H1 (cell line): ENCODE results near the gene MRGPRE. TPM values are rescaled to one million over a fixed set of nuclear protein-coding genes. Genes with fewer than 3 reads are reported as not detected.

Source experiments
- CTCF ChIA-PET: fragments of 300-600 bp; sonication (Branson Sonifier 250); formaldehyde crosslinking; loops from one replicate; lab custom pipeline; 2021; ENCODE audit not compliant: partially characterized antibody; lab: Charles Lee
- POLR2A ChIA-PET: fragments of 300-600 bp; sonication (Branson Sonifier 250); formaldehyde crosslinking; loops from one replicate; lab custom pipeline; 2021; ENCODE audit warnings: inconsistent platforms; ENCODE audit not compliant: partially characterized antibody; lab: Charles Lee
- DNase-seq, 2 experiments: peaks; one replicate each; pipeline versions ENCODE4 v3.0.0 to v3.0.0-alpha.2; 2010 to 2022; ENCODE audit warnings: low spot score in 2 of 2, low read depth in 1 of 2, mixed read lengths in 1 of 2
- FAIRE-seq: peaks from 2 replicates; lab custom pipeline; 2011; peaks lifted over from hg19 to GRCh38; lab: Jason Lieb, UNC
- H2AFZ ChIP-seq: 2 replicates; pipeline ENCODE4 v1.8.1; 2012; ENCODE audit warnings: low read length, inconsistent platforms
- H2AK5ac ChIP-seq: 2 replicates; pipeline ENCODE4 v1.6.1; 2013; ENCODE audit warnings: low read depth, low read length
- H2BK120ac ChIP-seq: replicated peaks from 2 replicates; pipeline ENCODE3; 2013; ENCODE audit warnings: low read depth, low read length, inconsistent platforms
- H2BK12ac ChIP-seq: 2 replicates; pipeline ENCODE4 v1.6.1; 2013; ENCODE audit warnings: low read depth, low read length
- H2BK15ac ChIP-seq: 2 replicates; pipeline ENCODE4 v1.6.1; 2013; ENCODE audit warnings: low read length
- H2BK20ac ChIP-seq: 2 replicates; pipeline ENCODE4 v1.6.1; 2013; ENCODE audit warnings: low read length
- H2BK5ac ChIP-seq: 2 replicates; pipeline ENCODE4 v1.6.1; 2013; ENCODE audit warnings: low read depth, low read length
- H3K14ac ChIP-seq: 2 replicates; pipeline ENCODE4 v1.6.1; 2013; ENCODE audit warnings: inconsistent platforms; ENCODE audit not compliant: insufficient read length
- H3K18ac ChIP-seq: 2 replicates; pipeline ENCODE4 v1.6.1; 2013; ENCODE audit warnings: low read length; ENCODE audit errors: extremely low read depth
- H3K23ac ChIP-seq: 2 replicates; pipeline ENCODE4 v1.6.1; 2013; ENCODE audit warnings: inconsistent platforms; ENCODE audit not compliant: insufficient read length
- H3K23me2 ChIP-seq: 2 replicates; pipeline ENCODE4 v1.6.1; 2013; ENCODE audit warnings: low read depth, low read length
- H3K27ac ChIP-seq: 2 replicates; pipeline ENCODE4 v1.6.1; 2011; ENCODE audit warnings: low read depth, low read length, inconsistent platforms
- H3K27me3 ChIP-seq, 4 experiments: replicated peaks in 1 of 4; 1 replicate in 1 of 4; 2 replicates in 3 of 4; pipeline versions ENCODE4 v1.6.1 to v1.8.1; 2011 to 2013; ENCODE audit warnings: low read length in 3 of 4, mild to moderate bottlenecking in 3 of 4, inconsistent platforms in 2 of 4, mixed read lengths in 2 of 4, moderate library complexity in 1 of 4; ENCODE audit not compliant: control insufficient read depth in 3 of 4, insufficient read depth in 3 of 4; ENCODE audit errors: extremely low read depth in 1 of 4
- H3K36me3 ChIP-seq, 4 experiments: 2 replicates each; pipeline versions ENCODE4 v1.6.1 to v1.8.1; 2011 to 2013; ENCODE audit warnings: mild to moderate bottlenecking in 4 of 4, low read length in 3 of 4, moderate library complexity in 2 of 4, control low read depth in 1 of 4, inconsistent platforms in 1 of 4; ENCODE audit not compliant: insufficient read depth in 4 of 4, control insufficient read depth in 2 of 4
- H3K4ac ChIP-seq: replicated peaks from 2 replicates; pipeline ENCODE3; 2013; ENCODE audit warnings: low read length, low read depth, mixed read lengths, inconsistent platforms; ENCODE audit not compliant: insufficient read length
- H3K4me1 ChIP-seq, 4 experiments: replicated peaks in 1 of 4; 1 replicate in 1 of 4; 2 replicates in 3 of 4; pipeline versions ENCODE4 v1.6.1 to v1.8.1; 2011 to 2013; ENCODE audit warnings: low read length in 3 of 4, inconsistent platforms in 2 of 4, mixed read lengths in 1 of 4; ENCODE audit not compliant: insufficient read depth in 4 of 4, control insufficient read depth in 3 of 4
- H3K4me2 ChIP-seq, 2 experiments: 2 replicates each; pipeline versions ENCODE4 v1.6.1 to v1.8.1; 2011 to 2013; ENCODE audit warnings: low read depth in 2 of 2, low read length in 2 of 2, control low read depth in 1 of 2, inconsistent platforms in 1 of 2, mild to moderate bottlenecking in 1 of 2; ENCODE audit not compliant: insufficient read depth in 1 of 2
- H3K4me3 ChIP-seq, 4 experiments: fragments of 200-600, 300-600 bp in 1 of 4; sonication (generic), shearing (Covaris generic), sonication (Bioruptor Twin) in 1 of 4; 2 replicates each; pipeline versions ENCODE4 v1.5.1 to v1.8.1; 2011 to 2016; ENCODE audit warnings: low read length in 4 of 4, low read depth in 3 of 4, control low read depth in 2 of 4, inconsistent platforms in 2 of 4, mild to moderate bottlenecking in 2 of 4, mixed read lengths in 1 of 4, moderate library complexity in 1 of 4; ENCODE audit not compliant: insufficient read depth in 2 of 4; ENCODE audit errors: extremely low read depth in 1 of 4
- H3K56ac ChIP-seq: replicated peaks from 2 replicates; pipeline ENCODE3; 2013; ENCODE audit warnings: low read depth, mild to moderate bottlenecking, mixed read lengths, low read length, inconsistent platforms; ENCODE audit not compliant: insufficient read length
- H3K79me1 ChIP-seq: 2 replicates; pipeline ENCODE4 v1.6.1; 2013; ENCODE audit warnings: low read depth, low read length, control low read depth
- H3K79me2 ChIP-seq, 2 experiments: 2 replicates each; pipeline versions ENCODE4 v1.6.1 to v1.8.1; 2012 to 2013; ENCODE audit warnings: low read length in 2 of 2, mild to moderate bottlenecking in 2 of 2, inconsistent platforms in 1 of 2; ENCODE audit not compliant: insufficient read depth in 2 of 2, control insufficient read depth in 1 of 2
- H3K9ac ChIP-seq, 4 experiments: replicated peaks in 1 of 4; 1 replicate in 1 of 4; 2 replicates in 3 of 4; pipeline versions ENCODE4 v1.6.1 to v1.8.1; 2011 to 2013; ENCODE audit warnings: low read depth in 3 of 4, low read length in 3 of 4, control low read depth in 2 of 4, mild to moderate bottlenecking in 2 of 4, moderate library complexity in 2 of 4, inconsistent platforms in 1 of 4; ENCODE audit errors: extremely low read depth in 1 of 4
- H3K9me3 ChIP-seq, 2 experiments: 2 replicates each; pipeline versions ENCODE4 v1.6.1 to v1.8.1; 2012 to 2013; ENCODE audit warnings: mild to moderate bottlenecking in 2 of 2, moderate library complexity in 2 of 2, control low read depth in 1 of 2, inconsistent platforms in 1 of 2, low read depth in 1 of 2, low read length in 1 of 2, mixed read lengths in 1 of 2; ENCODE audit not compliant: insufficient read depth in 2 of 2
- H4K20me1 ChIP-seq, 2 experiments: replicated peaks in 1 of 2; 2 replicates each; pipeline versions ENCODE3 to v1.8.1; 2011 to 2013; ENCODE audit warnings: inconsistent platforms in 2 of 2, low read length in 2 of 2, mild to moderate bottlenecking in 1 of 2; ENCODE audit not compliant: insufficient read depth in 2 of 2, control insufficient read depth in 1 of 2
- H4K5ac ChIP-seq: 2 replicates; pipeline ENCODE4 v1.6.1; 2013; ENCODE audit warnings: low read length, low read depth, mixed read lengths, inconsistent platforms; ENCODE audit not compliant: insufficient read length
- H4K8ac ChIP-seq: 2 replicates; pipeline ENCODE4 v1.8.0; 2013; ENCODE audit warnings: mild to moderate bottlenecking, moderate library complexity, low read length, inconsistent platforms; ENCODE audit not compliant: insufficient read depth; ENCODE audit errors: extremely low read depth
- H4K91ac ChIP-seq: replicated peaks from 2 replicates; pipeline ENCODE3; 2013; ENCODE audit warnings: low read length, mixed read lengths, inconsistent platforms; ENCODE audit not compliant: insufficient read length
- ATF2 ChIP-seq: IDR thresholded peaks from 2 replicates; pipeline ENCODE4 v1.6.1; 2012; ENCODE audit warnings: low read length, inconsistent platforms
- BCL11A ChIP-seq, 2 experiments: IDR thresholded peaks; one replicate each; pipeline ENCODE4 v1.6.1; 2011; ENCODE audit warnings: low read depth in 2 of 2, low read length in 2 of 2, mild to moderate bottlenecking in 2 of 2
- EGR1 ChIP-seq: IDR thresholded peaks from 2 replicates; pipeline ENCODE4 v1.6.1; 2011; ENCODE audit warnings: low read depth, low read length, borderline replicate concordance
- GABPA ChIP-seq: IDR thresholded peaks from 2 replicates; pipeline ENCODE4 v1.6.1; 2011; ENCODE audit warnings: mild to moderate bottlenecking, low read length, moderate library complexity, borderline replicate concordance; ENCODE audit not compliant: insufficient read depth
- HDAC6 ChIP-seq: IDR thresholded peaks from one replicate; pipeline ENCODE4 v1.7.1; 2012; ENCODE audit warnings: low read depth, mild to moderate bottlenecking, inconsistent platforms, low read length, moderate library complexity
- JUND ChIP-seq: IDR thresholded peaks from 2 replicates; pipeline ENCODE4 v1.6.1; 2011; ENCODE audit warnings: mild to moderate bottlenecking, improper control_type of control experiment, low read length
- KDM1A ChIP-seq: fragments of 200-600, 300-600 bp; sonication (generic); IDR thresholded peaks from 2 replicates; pipeline ENCODE4 v1.7.1; 2016; ENCODE audit warnings: mild to moderate bottlenecking, low read length, borderline replicate concordance
- MAFK ChIP-seq: IDR thresholded peaks from 2 replicates; pipeline ENCODE4 v1.6.1; 2012; ENCODE audit warnings: low read depth, mild to moderate bottlenecking, improper control_type of control experiment, low read length
- PHF8 ChIP-seq: fragments of 200-600 bp; sonication (generic); conservative IDR thresholded peaks from 2 replicates; pipeline ENCODE4 v1.7.1; 2012; ENCODE audit warnings: low read depth, mild to moderate bottlenecking, inconsistent platforms, low read length, moderate library complexity
- POLR2AphosphoS5 ChIP-seq: IDR thresholded peaks from 2 replicates; pipeline ENCODE4 v1.6.1; 2011; ENCODE audit warnings: low read depth, low read length
- POU5F1 ChIP-seq: IDR thresholded peaks from 2 replicates; pipeline ENCODE4 v1.6.1; 2011; ENCODE audit warnings: low read depth, mild to moderate bottlenecking, low read length, moderate library complexity
- SP1 ChIP-seq: IDR thresholded peaks from 2 replicates; pipeline ENCODE4 v1.6.1; 2011; ENCODE audit warnings: low read depth, low read length
- SP4 ChIP-seq: IDR thresholded peaks from 2 replicates; pipeline ENCODE4 v1.6.1; 2012; ENCODE audit warnings: low read length, inconsistent platforms
- SRF ChIP-seq: IDR thresholded peaks from 2 replicates; pipeline ENCODE4 v1.6.1; 2011; ENCODE audit warnings: mild to moderate bottlenecking, low read depth, low read length, moderate library complexity
- WGBS, 2 experiments: shearing (Covaris generic) in 1 of 2; methylation state at CpG; one replicate each; pipeline versions ENCODE4 v1.1.6 to v1.1.7; 2013 to 2015; ENCODE audit warnings: low lambda C conversion rate in 2 of 2, mixed read lengths in 2 of 2, inconsistent platforms in 1 of 2, low coverage in 1 of 2, missing lambda C conversion rate in 1 of 2; ENCODE audit not compliant: insufficient replicate concordance in 2 of 2, insufficient coverage in 1 of 2, insufficient read length in 1 of 2; ENCODE audit errors: extremely low coverage in 1 of 2, missing lambda C conversion rate in 1 of 2; 5-methylcytosine and 5-hydroxymethylcytosine counted together
- polyA plus RNA-seq, 7 experiments: library from polyadenylated mRNA; depleted of rRNA in 3 of 7; stranded (reverse) in 5 of 7; unstranded in 2 of 7; fragments of >200 nt in 5 of 7; fragments of 200-250 nt in 2 of 7; gene quantifications; 1 replicate in 5 of 7; 2 replicates in 1 of 7; 4 replicates in 1 of 7; pipeline versions ENCODE4 v1.2.1 to v1.2.3, GENCODE V29; 2011 to 2013; ENCODE audit warnings: missing spikeins in 2 of 7, mixed read lengths in 2 of 7
- total RNA-seq: library from RNA; stranded (reverse); fragmentation: NEBNext Ultra II Directional; extraction: Animal tissue kit (Norgen Biotek cat#: 25700); gene quantifications from 2 replicates; pipeline ENCODE4 v1.2.1, GENCODE V29; 2021

Gene MRGPRE
- total and polyA plus RNA-seq, 2 of the 8 experiments (the other 6 are each of a cell fraction or from before 2014, with no cell fraction given) = not detected

GRCh38 chr11:3232956-3233355 is 739 bp upstream of the MRGPRE start:
- Histone ChIP-seq H3K27ac (no peak overlapping the region), H2BK15ac (no peak overlapping the region), H3K36me3 (no peaks in the 10 kb centered on the region), H4K5ac (no peak overlapping the region), H2AK5ac (no peak overlapping the region), H3K4me3 (no peak overlapping the region), H3K79me1 (no peaks in the 10 kb centered on the region), H4K20me1 (peaks cover 0 to 2% of the 10 kb centered on the region in 2 experiments), H4K91ac (no peak overlapping the region), H2BK20ac (0 out of 2 replicates have a peak overlapping the region, but pooled peaks have one; percentile 32), H2BK5ac (no peak overlapping the region), H3K56ac (no peak overlapping the region), H3K18ac (no peak overlapping the region), H3K4ac (no peak overlapping the region), H3K9ac (no peak overlapping the region), H3K27me3 (no peaks in the 10 kb centered on the region; a peak in 1 of 7 replicates), H4K8ac (no peak overlapping the region; the same call in 1 of the 2 replicates), H3K79me2 (no peaks in the 10 kb centered on the region), H3K23me2 (no peaks in the 10 kb centered on the region), H2AFZ (no peak overlapping the region), H3K23ac (no peak overlapping the region), H3K9me3 (no peaks in the 10 kb centered on the region), H3K4me1 (peaks cover 0 to 4% (median 1%) of the 10 kb centered on the region in 4 experiments; a peak in 3 of 7 replicates), H2BK120ac (no peak overlapping the region), H3K4me2 (no peak overlapping the region), H3K14ac (no peak overlapping the region), H2BK12ac (no peak overlapping the region)
- DNase-seq (no peak), FAIRE-seq (no peak)
- ChIA-PET CTCF (no interaction called here), POLR2A (no interaction called here)
- 92% methylated on average over 16 of the region's 21 CpGs; no CpG with 5 or more reads in 1 of the 2 experiments for WGBS, 2 experiments
- TF ChIP-seq JUND = no peak
- no peak for TF ChIP-seq ATF2
- no peak for TF ChIP-seq PHF8
- no peak for TF ChIP-seq POU5F1
- TF ChIP-seq HDAC6 = no peak
- no peak for TF ChIP-seq SP4
- no peak for TF ChIP-seq SRF
- TF ChIP-seq MAFK = no peak
- TF ChIP-seq GABPA = no peak
- TF ChIP-seq SP1 = no peak
- TF ChIP-seq BCL11A (IDR thresholded peaks at IDR 0.05; ENCODE audit: low read depth in 2 of 2, low read length in 2 of 2) = no peak
- no peak for TF ChIP-seq POLR2AphosphoS5
- TF ChIP-seq KDM1A = no peak
- TF ChIP-seq EGR1 = no peak
